ENCODE measurements around the gene GABRA6.
A peak's percentile ranks its signal among the peaks of the same experiment; 100 is the strongest.
"Not testable (repeated sequence)": the region's sequence is repeated elsewhere in the genome, so short reads cannot be mapped to it uniquely, and the experiment has no call there.

Gene GABRA6

GRCh38 chr5:161685461-161685860, at the start of gene GABRA6:
TSS of gene GABRA6 (plus strand) at chr5:161685721. CDS start at chr5:161685990, 269 bp downstream.
- no peak for DNase-seq

GRCh38 chr5:161637591-161637990, 47.9 kb upstream of the GABRA6 start:
- no peak for DNase-seq

- DNase-seq = no peak
These were observed 44.1 kb upstream of the GABRA6 start for GRCh38 chr5:161641444-161641843.

DNA sequence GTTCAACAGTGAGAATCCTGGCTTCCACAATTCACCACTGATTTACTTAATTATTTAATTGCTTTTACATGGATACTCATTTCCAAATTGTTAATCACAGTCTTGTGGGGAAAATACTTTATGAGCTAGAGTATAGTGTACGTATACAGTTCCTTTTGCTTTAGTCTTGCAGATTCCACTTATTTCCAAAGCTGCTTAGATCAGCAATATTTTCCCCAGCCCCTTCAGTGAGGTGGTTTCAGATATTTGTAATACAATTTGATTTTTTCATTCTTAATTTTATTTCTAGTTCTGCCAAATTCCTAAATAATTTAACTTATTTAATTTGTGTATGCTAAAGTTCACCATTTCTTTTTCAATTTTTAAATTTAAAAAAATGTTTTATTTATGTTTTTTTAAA, 40.3 kb upstream of the GABRA6 start:
- no peak for DNase-seq

GRCh38 chr5:161651926-161652325, 33.6 kb upstream of the GABRA6 start:
- DNase-seq = not testable (repeated sequence)

- no peak for DNase-seq
These were observed 24.7 kb upstream of the GABRA6 start for GRCh38 chr5:161660806-161661205.

DNA sequence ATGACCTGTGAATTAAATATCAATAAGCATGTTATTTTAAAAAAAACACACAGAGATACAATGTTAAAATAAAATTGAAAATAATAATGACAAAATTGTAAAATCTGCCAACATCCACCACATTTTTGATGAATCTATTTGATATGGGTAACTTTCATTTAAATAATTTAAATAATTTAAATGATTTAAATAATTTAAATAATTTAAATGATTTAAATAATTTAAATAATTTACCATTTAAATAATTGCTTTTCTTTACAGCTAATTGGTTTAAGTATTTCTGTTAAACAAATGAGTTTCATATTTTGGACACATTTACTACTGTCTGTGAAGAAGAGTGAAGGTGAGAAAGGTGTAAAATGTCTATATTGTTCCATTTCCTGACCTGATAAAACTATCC, 22.1 kb upstream of the GABRA6 start:
- DNase-seq = no peak

DNA sequence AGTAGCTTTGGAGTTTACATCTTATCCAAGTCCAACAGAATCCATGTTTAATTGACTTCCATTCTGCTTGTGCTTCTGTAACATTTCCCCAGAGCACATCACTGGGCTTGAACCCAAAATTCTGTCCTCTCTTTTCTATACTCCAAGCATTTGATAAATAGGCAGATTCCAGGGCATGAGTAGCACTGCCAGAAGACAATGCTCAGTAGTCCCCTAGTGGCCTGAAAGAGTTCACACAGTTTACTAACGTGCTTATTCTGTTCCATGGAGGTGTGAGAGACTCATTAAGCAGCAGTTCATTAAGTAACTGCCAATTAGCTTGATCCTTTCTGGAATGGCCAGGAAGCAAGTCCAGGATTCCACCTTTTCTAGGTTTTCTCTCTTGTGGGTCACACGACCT, 9.4 kb upstream of the GABRA6 start:
- peak; percentile 81 for DNase-seq

- DNase-seq = no peak
These were observed 628 bp downstream of the GABRA6 start for GRCh38 chr5:161686149-161686548.

DNA sequence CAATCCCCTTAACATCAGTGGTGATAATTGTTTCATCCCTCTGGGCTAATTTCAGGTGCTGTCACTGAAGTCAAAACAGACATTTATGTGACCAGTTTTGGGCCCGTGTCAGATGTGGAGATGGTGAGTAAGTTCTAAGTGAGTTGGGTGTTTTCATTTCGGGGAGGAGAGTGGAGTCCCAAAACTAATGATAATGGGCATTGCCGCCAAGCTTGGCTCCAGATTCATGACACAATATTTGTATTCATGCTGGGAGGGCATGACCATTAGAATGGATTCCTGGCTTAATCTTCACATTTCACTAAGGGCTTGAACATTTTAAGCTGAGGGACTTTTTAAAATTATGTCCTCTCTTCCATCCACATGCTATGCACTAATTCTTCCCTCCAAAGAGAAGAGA, 1.4 kb downstream of the GABRA6 start:
- DNase-seq = no peak

GRCh38 chr5:161687316-161687715, 1.8 kb downstream of the GABRA6 start:
- no peak for DNase-seq

DNA sequence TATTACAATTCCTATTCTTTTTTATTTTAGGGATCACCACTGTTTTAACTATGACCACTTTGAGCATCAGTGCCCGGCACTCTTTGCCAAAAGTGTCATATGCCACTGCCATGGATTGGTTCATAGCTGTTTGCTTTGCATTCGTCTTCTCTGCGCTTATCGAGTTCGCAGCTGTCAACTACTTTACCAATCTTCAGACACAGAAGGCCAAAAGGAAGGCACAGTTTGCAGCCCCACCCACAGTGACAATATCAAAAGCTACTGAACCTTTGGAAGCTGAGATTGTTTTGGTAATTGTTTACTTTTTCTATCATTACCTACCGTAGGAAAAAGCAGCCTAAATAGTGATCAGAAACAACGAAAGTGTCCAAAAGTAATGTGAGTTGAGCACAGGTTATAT, 6.4 kb downstream of the GABRA6 start:
- DNase-seq = no peak

GRCh38 chr5:161697001-161697400, 11.5 kb downstream of the GABRA6 start:
- DNase-seq = no peak

- DNase-seq = no peak
These were observed 14.5 kb downstream of the GABRA6 start for GRCh38 chr5:161700065-161700464.

- DNase-seq = no peak
These were observed 18.0 kb downstream of the GABRA6 start for GRCh38 chr5:161703528-161703927.

- DNase-seq = no peak
These were observed 21.9 kb downstream of the GABRA6 start for GRCh38 chr5:161707382-161707781.

DNA sequence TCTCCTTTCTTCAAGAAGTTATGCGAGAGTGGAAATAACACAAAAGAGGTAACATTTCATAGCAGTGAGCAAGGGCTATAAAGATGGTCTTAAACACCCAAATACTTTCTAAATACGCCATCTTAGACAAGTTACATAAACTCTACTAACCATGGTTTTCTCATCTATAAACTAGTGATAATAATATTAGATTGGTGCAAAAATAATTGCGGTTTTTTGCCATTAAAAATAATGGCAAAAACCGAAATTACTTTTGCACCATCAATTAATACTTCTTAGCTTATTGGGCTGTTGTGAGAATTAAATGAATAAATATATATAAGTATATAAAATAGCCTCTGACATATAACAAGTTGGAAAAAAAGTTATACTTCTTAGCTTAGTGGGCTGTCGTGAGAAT, 23.7 kb downstream of the GABRA6 start:
- DNase-seq = no peak

- no peak for DNase-seq
These were observed 27.5 kb downstream of the GABRA6 start for GRCh38 chr5:161713042-161713441.

- no peak for DNase-seq
These were observed 33.6 kb downstream of the GABRA6 start for GRCh38 chr5:161719157-161719556.

GRCh38 chr5:161720460-161720859, 34.9 kb downstream of the GABRA6 start:
- DNase-seq = no peak

DNA sequence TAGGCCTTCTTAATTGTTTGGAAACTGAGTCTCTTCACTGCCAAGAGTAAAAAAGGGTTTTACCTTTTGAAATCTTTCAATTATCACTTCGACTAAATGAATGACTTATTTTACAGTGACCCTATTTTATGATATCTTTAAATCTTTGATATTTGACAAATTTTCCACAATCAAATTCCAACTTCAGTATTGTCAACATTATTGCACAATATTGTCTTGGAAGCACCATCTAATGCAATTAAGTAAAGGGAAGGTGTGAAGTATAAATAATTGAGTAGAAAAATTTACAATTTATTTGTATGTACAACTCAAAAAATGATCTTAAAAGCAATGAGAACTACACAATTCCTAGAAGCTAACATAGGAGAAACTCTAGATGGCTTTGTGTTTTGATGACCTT, 49.2 kb downstream of the GABRA6 start:
- DNase-seq = no peak

- no peak for DNase-seq
These were observed 54.9 kb downstream of the GABRA6 start for GRCh38 chr5:161740433-161740832.

GRCh38 chr5:161744276-161744675, 58.8 kb downstream of the GABRA6 start:
- no peak for DNase-seq

GRCh38 chr5:161745392-161745791, 59.9 kb downstream of the GABRA6 start:
- no peak for DNase-seq

GRCh38 chr5:161751265-161751664, 65.7 kb downstream of the GABRA6 start:
- no peak for DNase-seq

Measured in NCI-H446 treated with DMSO at 0.1 percent for 48 hours (cell line).